GM12892 (cell line): ENCODE results near the gene RANBP6.

ENCODE experiments used
- POLR2A ChIP-seq: IDR thresholded peaks from 2 replicates; pipeline ENCODE4 v1.6.1; 2011; ENCODE audit warnings: low read depth, low read length, control low read depth
- POLR2AphosphoS5 ChIP-seq: IDR thresholded peaks from 2 replicates; pipeline ENCODE4 v1.6.1; 2011; ENCODE audit warnings: low read depth, low read length, control low read depth

GRCh38 chr9:6014670-6015270 is 654 bp downstream of the RANBP6 start:
- no peak for TF ChIP-seq POLR2AphosphoS5
- TF ChIP-seq POLR2A = no peak
